ENCODE results near the gene ATF7IP2.
"Not testable (repeated sequence)": the region's sequence is repeated elsewhere in the genome, so short reads cannot be mapped to it uniquely, and the experiment has no call there.

Gene ATF7IP2

GRCh38 chr16:10373556-10373955, 12.3 kb upstream of the ATF7IP2 start:
- no peak for DNase-seq (ENCODE audit: low spot score)

GRCh38 chr16:10376229-10376628, 9.6 kb upstream of the ATF7IP2 start:
- no peak for DNase-seq (ENCODE audit: low spot score)

GRCh38 chr16:10383626-10384025, 2.2 kb upstream of the ATF7IP2 start:
- no peak for DNase-seq (ENCODE audit: low spot score)

GRCh38 chr16:10386517-10387100, 748 bp downstream of the ATF7IP2 start:
- DNase-seq (ENCODE audit: low spot score): no peak

GRCh38 chr16:10387188-10387617, 1.3 kb downstream of the ATF7IP2 start:
- no peak for DNase-seq (ENCODE audit: low spot score)

GRCh38 chr16:10388988-10389387, 3.1 kb downstream of the ATF7IP2 start:
- no peak for DNase-seq (ENCODE audit: low spot score)

- no peak for DNase-seq (ENCODE audit: low spot score)
These were observed 4.5 kb downstream of the ATF7IP2 start for GRCh38 chr16:10390330-10390729.

GRCh38 chr16:10390867-10391266, 5.0 kb downstream of the ATF7IP2 start:
- DNase-seq (ENCODE audit: low spot score): no peak

- DNase-seq (ENCODE audit: low spot score): no peak
These were observed 5.5 kb downstream of the ATF7IP2 start for GRCh38 chr16:10391339-10391738.

- DNase-seq (ENCODE audit: low spot score): no peak
These were observed 17.1 kb downstream of the ATF7IP2 start for GRCh38 chr16:10402975-10403374.

- DNase-seq (ENCODE audit: low spot score): no peak
These were observed 19.6 kb downstream of the ATF7IP2 start for GRCh38 chr16:10405386-10405939.

- no peak for DNase-seq (ENCODE audit: low spot score)
These were observed 23.0 kb downstream of the ATF7IP2 start for GRCh38 chr16:10408824-10409381.

- not testable (repeated sequence) for DNase-seq (ENCODE audit: low spot score)
These were observed 23.9 kb downstream of the ATF7IP2 start for GRCh38 chr16:10409713-10410112.

- DNase-seq (ENCODE audit: low spot score): no peak
These were observed 24.6 kb downstream of the ATF7IP2 start for GRCh38 chr16:10410469-10410868.

GRCh38 chr16:10412935-10413601, 27.2 kb downstream of the ATF7IP2 start:
- DNase-seq (ENCODE audit: low spot score): no peak

GRCh38 chr16:10418204-10418603, 32.3 kb downstream of the ATF7IP2 start:
- not testable (repeated sequence) for DNase-seq (ENCODE audit: low spot score)

- DNase-seq (ENCODE audit: low spot score): no peak
These were observed 33.8 kb downstream of the ATF7IP2 start for GRCh38 chr16:10419701-10420100.

- no peak for DNase-seq (ENCODE audit: low spot score)
These were observed 35.7 kb downstream of the ATF7IP2 start for GRCh38 chr16:10421596-10421995.

- DNase-seq (ENCODE audit: low spot score): no peak
These were observed 42.7 kb downstream of the ATF7IP2 start for GRCh38 chr16:10428433-10429168.

- DNase-seq (ENCODE audit: low spot score): not testable (repeated sequence)
These were observed 43.6 kb downstream of the ATF7IP2 start for GRCh38 chr16:10429299-10429969.

GRCh38 chr16:10441726-10442125, 55.9 kb downstream of the ATF7IP2 start:
- DNase-seq (ENCODE audit: low spot score): no peak

- no peak for DNase-seq (ENCODE audit: low spot score)
These were observed 61.4 kb downstream of the ATF7IP2 start for GRCh38 chr16:10447289-10447688.

Measured in hepatic stellate cell (primary cell).